HepG2 (cell line): ENCODE results near the gene FAM89B. TPM values are rescaled to one million over a fixed set of nuclear protein-coding genes. Genes with fewer than 3 reads are reported as not detected.

ENCODE experiments used
- FOXJ3 ChIP-seq: sonication (generic); formaldehyde crosslinking; IDR thresholded peaks from 2 replicates; pipeline ENCODE4 v1.4.0; 2020; ENCODE audit warnings: missing genetic modification reagents, mild to moderate bottlenecking, borderline replicate concordance
- GLI4 ChIP-seq: sonication (generic); formaldehyde crosslinking; IDR thresholded peaks from 2 replicates; pipeline ENCODE4 v1.5.1; 2020; ENCODE audit warnings: missing genetic modification reagents, mild to moderate bottlenecking, moderate library complexity, borderline replicate concordance
- HNRNPL ChIP-seq: fragments of 200-400 bp; formaldehyde crosslinking; IDR thresholded peaks from 2 replicates; pipeline ENCODE4 v1.6.1; 2017; ENCODE audit warnings: mild to moderate bottlenecking, low read depth, low read length
- KLF11 ChIP-seq: IDR thresholded peaks from 2 replicates; pipeline ENCODE4 v1.6.1; 2016; ENCODE audit warnings: missing compliant biosample characterization
- MAFF ChIP-seq: IDR thresholded peaks from 2 replicates; pipeline ENCODE4 v1.6.1; 2011; ENCODE audit warnings: low read depth, low read length, improper control_type of control experiment
- MATR3 ChIP-seq: sonication (generic); formaldehyde crosslinking; IDR thresholded peaks from 2 replicates; pipeline ENCODE4 v1.4.0; 2020; ENCODE audit warnings: missing genetic modification reagents
- NRL ChIP-seq: sonication (generic); formaldehyde crosslinking; IDR thresholded peaks from 2 replicates; pipeline ENCODE4 v1.5.0; 2020; ENCODE audit warnings: missing genetic modification reagents, mild to moderate bottlenecking, moderate library complexity, borderline replicate concordance
- PHF20 ChIP-seq: sonication (generic); formaldehyde crosslinking; IDR thresholded peaks from 2 replicates; pipeline ENCODE4 v1.5.0; 2020; ENCODE audit warnings: mild to moderate bottlenecking, missing genetic modification reagents
- POLR2G ChIP-seq: fragments of 200-400 bp; formaldehyde crosslinking; IDR thresholded peaks from 2 replicates; pipeline ENCODE4 v1.6.1; 2018; ENCODE audit warnings: mild to moderate bottlenecking, low read depth, low read length, moderate library complexity
- SAFB2 ChIP-seq: sonication (generic); formaldehyde crosslinking; IDR thresholded peaks from 2 replicates; pipeline ENCODE4 v1.5.1; 2020; ENCODE audit warnings: missing genetic modification reagents, low read depth, mild to moderate bottlenecking, borderline replicate concordance
- SCMH1 ChIP-seq: sonication (generic); formaldehyde crosslinking; IDR thresholded peaks from 2 replicates; pipeline ENCODE4 v1.9.0; 2021; ENCODE audit warnings: missing genetic modification reagents, mild to moderate bottlenecking, borderline replicate concordance
- U2AF2 ChIP-seq: fragments of 200-400 bp; formaldehyde crosslinking; IDR thresholded peaks from 2 replicates; pipeline ENCODE4 v1.6.1; 2017; ENCODE audit warnings: low read depth, mild to moderate bottlenecking, low read length
- ZFP37 ChIP-seq: sonication (generic); formaldehyde crosslinking; IDR thresholded peaks from 2 replicates; pipeline ENCODE4 v1.4.0; 2020; ENCODE audit warnings: missing genetic modification reagents, borderline replicate concordance
- ZNF792 ChIP-seq: IDR thresholded peaks from 2 replicates; pipeline ENCODE4 v1.6.1; 2016
- ZSCAN31 ChIP-seq: sonication (generic); formaldehyde crosslinking; IDR thresholded peaks from 2 replicates; pipeline ENCODE4 v1.5.0; 2020; ENCODE audit warnings: low read depth, mild to moderate bottlenecking, missing genetic modification reagents
- polyA plus RNA-seq, 8 experiments: library from polyadenylated mRNA; depleted of rRNA in 3 of 8; stranded (reverse) in 7 of 8; unstranded in 1 of 8; fragments of >200 nt; fragmentation: Illumina TruSeq in 4 of 8; extraction: Trizol in 4 of 8; gene quantifications; 2 replicates each; pipeline versions ENCODE4 v1.2.1 to v1.2.3, GENCODE V29; 2011 to 2016; ENCODE audit warnings: low read depth in 4 of 8, missing spikeins in 1 of 8, mixed read lengths in 1 of 8; ENCODE audit not compliant: insufficient read depth in 1 of 8
- total RNA-seq, 5 experiments: library from RNA; depleted of rRNA; stranded (reverse); fragments of >200 nt; fragmentation: Illumina TruSeq; extraction: Trizol; gene quantifications; 2 replicates each; pipeline ENCODE4 v1.2.3, GENCODE V29; 2016; ENCODE audit warnings: low read depth in 1 of 5
- TF ChIP-seq, protein P1 (sequence below): sonication (generic); formaldehyde crosslinking; IDR thresholded peaks from 2 replicates; pipeline ENCODE4 v1.4.0; 2020; ENCODE audit warnings: mild to moderate bottlenecking, missing genetic modification reagents
- TF ChIP-seq, protein P2 (sequence below): sonication (generic); formaldehyde crosslinking; IDR thresholded peaks from 2 replicates; pipeline ENCODE4 v1.4.0; 2020; ENCODE audit warnings: missing genetic modification reagents, borderline replicate concordance
- TF ChIP-seq, protein P3 (sequence below): sonication (generic); formaldehyde crosslinking; IDR thresholded peaks from 2 replicates; pipeline ENCODE4; 2020; ENCODE audit warnings: missing genetic modification reagents, mild to moderate bottlenecking, borderline replicate concordance
- TF ChIP-seq, protein P4 (sequence below): sonication (generic); formaldehyde crosslinking; conservative IDR thresholded peaks from 2 replicates; pipeline ENCODE4 v1.4.0; 2020; ENCODE audit warnings: missing genetic modification reagents

The FAM89B gene
- total and polyA plus RNA-seq, 2 of the 13 experiments (the other 11 are each of a cell fraction or from before 2014, with no cell fraction given), result 5.7 to 8.0 TPM

DNA sequence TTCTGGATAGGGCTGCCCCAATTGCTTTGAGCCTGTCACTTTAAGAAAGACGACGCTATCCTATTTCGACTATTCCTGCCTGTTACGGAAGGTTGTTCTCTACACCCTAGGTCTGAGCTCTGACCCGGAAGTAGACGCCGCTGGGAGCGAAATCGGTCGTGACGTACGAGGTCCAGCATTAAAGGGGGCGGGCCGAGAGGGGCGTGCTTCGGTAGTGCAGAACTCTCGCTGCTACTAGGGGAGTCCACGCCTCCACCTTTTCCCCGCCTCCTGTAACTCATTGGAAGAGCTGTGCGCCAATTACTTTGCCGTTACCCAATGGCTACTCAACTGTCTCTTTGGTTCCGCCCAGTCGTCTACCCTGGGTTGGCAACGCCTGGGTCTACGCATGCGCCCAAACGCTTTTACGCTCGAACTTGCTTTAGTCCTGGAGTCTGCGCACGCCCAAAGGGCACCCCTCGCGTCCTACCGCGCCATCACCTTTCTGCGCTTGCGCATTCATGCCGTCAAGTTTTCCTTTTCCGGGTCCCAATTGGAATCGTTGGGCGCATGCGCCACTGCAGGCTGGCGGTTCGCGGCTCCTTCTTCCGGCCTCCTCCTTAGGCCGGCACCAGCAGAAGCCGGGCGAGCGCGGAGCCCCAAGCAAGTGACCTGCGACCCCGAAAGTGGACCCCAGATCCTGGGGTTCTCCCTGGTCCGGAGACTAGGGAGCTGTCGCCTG, 43.1 kb downstream of the FAM89B start, which contains the start of gene PCNX3 (continued):
- TF ChIP-seq PHF20 (CRISPR knock-in tag) (peak; percentile 90), KLF11 (CRISPR knock-in tag) (peak; percentile 19; the same call in 1 of the 2 replicates), SAFB2 (peak; percentile 79; the same call in 1 of the 2 replicates), POLR2G (peak; percentile 74), MATR3 (CRISPR knock-in tag) (no peak), FOXJ3 (CRISPR knock-in tag) (no peak), ZNF792 (CRISPR knock-in tag) (no peak), HNRNPL (no peak), U2AF2 (no peak), ZSCAN31 (CRISPR knock-in tag) (no peak), ZFP37 (no peak), NRL (no peak), GLI4 (CRISPR knock-in tag) (no peak), SCMH1 (CRISPR knock-in tag) (no peak), MAFF (no peak)
- TF ChIP-seq, protein P1, sequence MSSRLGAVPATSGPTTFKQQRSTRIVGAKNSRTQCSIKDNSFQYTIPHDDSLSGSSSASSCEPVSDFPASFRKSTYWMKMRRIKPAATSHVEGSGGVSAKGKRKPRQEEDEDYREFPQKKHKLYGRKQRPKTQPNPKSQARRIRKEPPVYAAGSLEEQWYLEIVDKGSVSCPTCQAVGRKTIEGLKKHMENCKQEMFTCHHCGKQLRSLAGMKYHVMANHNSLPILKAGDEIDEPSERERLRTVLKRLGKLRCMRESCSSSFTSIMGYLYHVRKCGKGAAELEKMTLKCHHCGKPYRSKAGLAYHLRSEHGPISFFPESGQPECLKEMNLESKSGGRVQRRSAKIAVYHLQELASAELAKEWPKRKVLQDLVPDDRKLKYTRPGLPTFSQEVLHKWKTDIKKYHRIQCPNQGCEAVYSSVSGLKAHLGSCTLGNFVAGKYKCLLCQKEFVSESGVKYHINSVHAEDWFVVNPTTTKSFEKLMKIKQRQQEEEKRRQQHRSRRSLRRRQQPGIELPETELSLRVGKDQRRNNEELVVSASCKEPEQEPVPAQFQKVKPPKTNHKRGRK, result no peak
- TF ChIP-seq, protein P2, sequence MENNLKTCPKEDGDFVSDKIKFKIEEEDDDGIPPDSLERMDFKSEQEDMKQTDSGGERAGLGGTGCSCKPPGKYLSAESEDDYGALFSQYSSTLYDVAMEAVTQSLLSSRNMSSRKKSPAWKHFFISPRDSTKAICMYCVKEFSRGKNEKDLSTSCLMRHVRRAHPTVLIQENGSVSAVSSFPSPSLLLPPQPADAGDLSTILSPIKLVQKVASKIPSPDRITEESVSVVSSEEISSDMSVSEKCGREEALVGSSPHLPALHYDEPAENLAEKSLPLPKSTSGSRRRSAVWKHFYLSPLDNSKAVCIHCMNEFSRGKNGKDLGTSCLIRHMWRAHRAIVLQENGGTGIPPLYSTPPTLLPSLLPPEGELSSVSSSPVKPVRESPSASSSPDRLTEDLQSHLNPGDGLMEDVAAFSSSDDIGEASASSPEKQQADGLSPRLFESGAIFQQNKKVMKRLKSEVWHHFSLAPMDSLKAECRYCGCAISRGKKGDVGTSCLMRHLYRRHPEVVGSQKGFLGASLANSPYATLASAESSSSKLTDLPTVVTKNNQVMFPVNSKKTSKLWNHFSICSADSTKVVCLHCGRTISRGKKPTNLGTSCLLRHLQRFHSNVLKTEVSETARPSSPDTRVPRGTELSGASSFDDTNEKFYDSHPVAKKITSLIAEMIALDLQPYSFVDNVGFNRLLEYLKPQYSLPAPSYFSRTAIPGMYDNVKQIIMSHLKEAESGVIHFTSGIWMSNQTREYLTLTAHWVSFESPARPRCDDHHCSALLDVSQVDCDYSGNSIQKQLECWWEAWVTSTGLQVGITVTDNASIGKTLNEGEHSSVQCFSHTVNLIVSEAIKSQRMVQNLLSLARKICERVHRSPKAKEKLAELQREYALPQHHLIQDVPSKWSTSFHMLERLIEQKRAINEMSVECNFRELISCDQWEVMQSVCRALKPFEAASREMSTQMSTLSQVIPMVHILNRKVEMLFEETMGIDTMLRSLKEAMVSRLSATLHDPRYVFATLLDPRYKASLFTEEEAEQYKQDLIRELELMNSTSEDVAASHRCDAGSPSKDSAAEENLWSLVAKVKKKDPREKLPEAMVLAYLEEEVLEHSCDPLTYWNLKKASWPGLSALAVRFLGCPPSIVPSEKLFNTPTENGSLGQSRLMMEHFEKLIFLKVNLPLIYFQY (CRISPR knock-in tag), result no peak
- TF ChIP-seq, protein P3, sequence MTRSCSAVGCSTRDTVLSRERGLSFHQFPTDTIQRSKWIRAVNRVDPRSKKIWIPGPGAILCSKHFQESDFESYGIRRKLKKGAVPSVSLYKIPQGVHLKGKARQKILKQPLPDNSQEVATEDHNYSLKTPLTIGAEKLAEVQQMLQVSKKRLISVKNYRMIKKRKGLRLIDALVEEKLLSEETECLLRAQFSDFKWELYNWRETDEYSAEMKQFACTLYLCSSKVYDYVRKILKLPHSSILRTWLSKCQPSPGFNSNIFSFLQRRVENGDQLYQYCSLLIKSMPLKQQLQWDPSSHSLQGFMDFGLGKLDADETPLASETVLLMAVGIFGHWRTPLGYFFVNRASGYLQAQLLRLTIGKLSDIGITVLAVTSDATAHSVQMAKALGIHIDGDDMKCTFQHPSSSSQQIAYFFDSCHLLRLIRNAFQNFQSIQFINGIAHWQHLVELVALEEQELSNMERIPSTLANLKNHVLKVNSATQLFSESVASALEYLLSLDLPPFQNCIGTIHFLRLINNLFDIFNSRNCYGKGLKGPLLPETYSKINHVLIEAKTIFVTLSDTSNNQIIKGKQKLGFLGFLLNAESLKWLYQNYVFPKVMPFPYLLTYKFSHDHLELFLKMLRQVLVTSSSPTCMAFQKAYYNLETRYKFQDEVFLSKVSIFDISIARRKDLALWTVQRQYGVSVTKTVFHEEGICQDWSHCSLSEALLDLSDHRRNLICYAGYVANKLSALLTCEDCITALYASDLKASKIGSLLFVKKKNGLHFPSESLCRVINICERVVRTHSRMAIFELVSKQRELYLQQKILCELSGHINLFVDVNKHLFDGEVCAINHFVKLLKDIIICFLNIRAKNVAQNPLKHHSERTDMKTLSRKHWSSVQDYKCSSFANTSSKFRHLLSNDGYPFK (CRISPR knock-in tag), result peak; percentile 78; the same call in 1 of the 2 replicates
- TF ChIP-seq, protein P4, sequence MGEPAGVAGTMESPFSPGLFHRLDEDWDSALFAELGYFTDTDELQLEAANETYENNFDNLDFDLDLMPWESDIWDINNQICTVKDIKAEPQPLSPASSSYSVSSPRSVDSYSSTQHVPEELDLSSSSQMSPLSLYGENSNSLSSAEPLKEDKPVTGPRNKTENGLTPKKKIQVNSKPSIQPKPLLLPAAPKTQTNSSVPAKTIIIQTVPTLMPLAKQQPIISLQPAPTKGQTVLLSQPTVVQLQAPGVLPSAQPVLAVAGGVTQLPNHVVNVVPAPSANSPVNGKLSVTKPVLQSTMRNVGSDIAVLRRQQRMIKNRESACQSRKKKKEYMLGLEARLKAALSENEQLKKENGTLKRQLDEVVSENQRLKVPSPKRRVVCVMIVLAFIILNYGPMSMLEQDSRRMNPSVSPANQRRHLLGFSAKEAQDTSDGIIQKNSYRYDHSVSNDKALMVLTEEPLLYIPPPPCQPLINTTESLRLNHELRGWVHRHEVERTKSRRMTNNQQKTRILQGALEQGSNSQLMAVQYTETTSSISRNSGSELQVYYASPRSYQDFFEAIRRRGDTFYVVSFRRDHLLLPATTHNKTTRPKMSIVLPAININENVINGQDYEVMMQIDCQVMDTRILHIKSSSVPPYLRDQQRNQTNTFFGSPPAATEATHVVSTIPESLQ (CRISPR knock-in tag), result no peak
